ENCODE data around the gene SPINDOC. TPM values are rescaled to one million over a fixed set of nuclear protein-coding genes. Genes with fewer than 3 reads are reported as not detected.
A peak's percentile ranks its signal among the peaks of the same experiment; 100 is the strongest.

The SPINDOC gene
- total and polyA plus RNA-seq, 2 donors from 2014 or later = 10.9 to 14.2 TPM

DNA sequence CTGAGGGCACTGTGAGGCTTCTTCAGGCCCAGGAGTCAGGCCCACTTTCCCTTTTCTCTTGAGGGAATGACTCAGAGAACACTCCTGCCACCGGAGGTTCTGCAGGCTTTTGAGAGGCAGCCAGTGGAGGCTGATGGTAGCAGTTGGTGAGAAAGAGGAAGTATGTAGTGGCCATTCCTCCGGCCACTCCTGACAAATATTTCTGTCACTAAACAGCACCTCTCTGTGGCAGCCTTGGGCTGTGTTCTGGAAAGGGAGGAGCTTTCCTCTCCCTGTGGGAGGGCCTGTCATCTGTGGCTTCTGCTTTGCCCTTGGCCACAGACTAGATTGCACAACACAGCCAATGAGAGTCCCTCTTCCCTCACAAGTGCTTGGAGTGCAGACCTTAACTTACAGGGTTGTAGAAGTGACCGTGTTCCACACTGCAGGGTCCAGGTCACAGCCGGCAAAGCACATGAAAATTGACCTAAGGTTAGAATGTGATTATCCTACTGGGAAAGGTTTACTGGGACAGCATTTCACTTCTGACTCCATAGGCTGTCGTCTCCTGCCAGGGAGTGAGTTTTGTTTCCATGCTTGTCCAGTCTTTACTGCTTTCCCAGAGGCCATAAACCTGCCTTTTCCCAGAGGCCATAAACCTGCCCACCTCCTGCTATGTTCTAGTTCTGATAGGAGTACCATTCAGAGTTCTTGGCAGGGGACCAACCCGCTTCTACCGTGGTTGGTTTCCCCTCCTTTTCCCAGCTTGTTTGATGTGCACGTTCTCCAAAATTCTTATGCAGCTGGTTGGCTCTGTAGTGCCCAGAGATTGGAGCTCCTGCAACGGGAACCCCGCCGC lies 58.9 kb downstream of the SPINDOC start:
- Histone ChIP-seq H3K4me1 (ENCODE audit: control insufficient read depth in 2 of 3, insufficient read depth in 2 of 3, low read depth in 1 of 3, low read length in 3 of 3) (peaks cover 5 to 52% (median 43%) of the 10 kb centered on the region in 3 donors), H3K4me3 (ENCODE audit: low read length in 3 of 3) (peak overlapping the region; percentile 2 to 13 (median 7)), H3K27ac (ENCODE audit: low read depth in 2 of 2, low read length in 2 of 2) (peak overlapping the region; percentile 53 to 71), H3K9ac (ENCODE audit: low read length in 3 of 3) (peak overlapping the region in 1 of 3 donors; percentile 5), H3K36me3 (ENCODE audit: control insufficient read depth in 2 of 3, insufficient read depth in 3 of 3, low read length in 3 of 3) (no peaks in the 10 kb centered on the region), H3K27me3 (ENCODE audit: control insufficient read depth, insufficient read depth, low read length) (no peaks in the 10 kb centered on the region), H3K9me3 (ENCODE audit: control insufficient read depth in 2 of 3, insufficient read depth in 1 of 3, low read length in 3 of 3) (no peaks in the 10 kb centered on the region)
- peak; percentile 79 to 92 (median 86) for DNase-seq
- intact Hi-C loops (cut with DNase I) = no loop called here
- peak; percentile 59 for FAIRE-seq
- TF ChIP-seq, protein P1, sequence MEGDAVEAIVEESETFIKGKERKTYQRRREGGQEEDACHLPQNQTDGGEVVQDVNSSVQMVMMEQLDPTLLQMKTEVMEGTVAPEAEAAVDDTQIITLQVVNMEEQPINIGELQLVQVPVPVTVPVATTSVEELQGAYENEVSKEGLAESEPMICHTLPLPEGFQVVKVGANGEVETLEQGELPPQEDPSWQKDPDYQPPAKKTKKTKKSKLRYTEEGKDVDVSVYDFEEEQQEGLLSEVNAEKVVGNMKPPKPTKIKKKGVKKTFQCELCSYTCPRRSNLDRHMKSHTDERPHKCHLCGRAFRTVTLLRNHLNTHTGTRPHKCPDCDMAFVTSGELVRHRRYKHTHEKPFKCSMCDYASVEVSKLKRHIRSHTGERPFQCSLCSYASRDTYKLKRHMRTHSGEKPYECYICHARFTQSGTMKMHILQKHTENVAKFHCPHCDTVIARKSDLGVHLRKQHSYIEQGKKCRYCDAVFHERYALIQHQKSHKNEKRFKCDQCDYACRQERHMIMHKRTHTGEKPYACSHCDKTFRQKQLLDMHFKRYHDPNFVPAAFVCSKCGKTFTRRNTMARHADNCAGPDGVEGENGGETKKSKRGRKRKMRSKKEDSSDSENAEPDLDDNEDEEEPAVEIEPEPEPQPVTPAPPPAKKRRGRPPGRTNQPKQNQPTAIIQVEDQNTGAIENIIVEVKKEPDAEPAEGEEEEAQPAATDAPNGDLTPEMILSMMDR (IDR thresholded peaks at IDR 0.05; ENCODE audit: borderline replicate concordance, extremely low read depth, insufficient read depth) = peak; percentile 59

DNA sequence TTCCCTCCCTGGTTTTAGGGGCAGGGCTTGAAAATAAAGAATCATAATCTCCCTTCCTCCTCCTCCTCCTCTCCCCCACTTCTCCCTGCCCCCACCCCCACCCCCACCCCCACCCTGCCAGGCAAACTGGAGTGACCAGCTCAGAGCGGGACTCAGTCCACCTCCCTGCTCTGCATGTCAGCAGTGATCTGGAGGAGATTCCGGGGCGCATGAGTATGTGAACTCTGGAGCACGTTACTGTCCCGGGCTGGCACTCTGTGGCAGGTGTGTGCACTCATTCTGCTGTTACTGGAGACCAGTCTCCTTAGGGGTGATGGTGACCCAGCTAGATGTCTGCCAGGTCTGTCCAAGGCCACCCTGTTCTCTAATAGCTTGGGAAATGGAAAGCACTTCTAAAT lies 59.5 kb downstream of the SPINDOC start:
- Histone ChIP-seq H3K27ac (ENCODE audit: low read depth in 2 of 2, low read length in 2 of 2) (peak overlapping the region in 1 of 2 donors; percentile 71), H3K27me3 (ENCODE audit: control insufficient read depth, insufficient read depth, low read length) (no peaks in the 10 kb centered on the region), H3K4me3 (ENCODE audit: low read length in 3 of 3) (no peak overlapping the region), H3K9ac (ENCODE audit: low read length in 3 of 3) (no peak overlapping the region), H3K36me3 (ENCODE audit: control insufficient read depth in 2 of 3, insufficient read depth in 3 of 3, low read length in 3 of 3) (no peaks in the 10 kb centered on the region), H3K9me3 (ENCODE audit: control insufficient read depth in 2 of 3, insufficient read depth in 1 of 3, low read length in 3 of 3) (no peaks in the 10 kb centered on the region), H3K4me1 (ENCODE audit: control insufficient read depth in 2 of 3, insufficient read depth in 2 of 3, low read depth in 1 of 3, low read length in 3 of 3) (peaks cover 5 to 53% (median 43%) of the 10 kb centered on the region in 3 donors)
- TF ChIP-seq, protein P1 (IDR thresholded peaks at IDR 0.05; ENCODE audit: borderline replicate concordance, extremely low read depth, insufficient read depth) = no peak
- DNase-seq (peak in 1 of 5 donors; percentile 55), FAIRE-seq (no peak)
- intact Hi-C loops (cut with DNase I) = no loop called here

DNA sequence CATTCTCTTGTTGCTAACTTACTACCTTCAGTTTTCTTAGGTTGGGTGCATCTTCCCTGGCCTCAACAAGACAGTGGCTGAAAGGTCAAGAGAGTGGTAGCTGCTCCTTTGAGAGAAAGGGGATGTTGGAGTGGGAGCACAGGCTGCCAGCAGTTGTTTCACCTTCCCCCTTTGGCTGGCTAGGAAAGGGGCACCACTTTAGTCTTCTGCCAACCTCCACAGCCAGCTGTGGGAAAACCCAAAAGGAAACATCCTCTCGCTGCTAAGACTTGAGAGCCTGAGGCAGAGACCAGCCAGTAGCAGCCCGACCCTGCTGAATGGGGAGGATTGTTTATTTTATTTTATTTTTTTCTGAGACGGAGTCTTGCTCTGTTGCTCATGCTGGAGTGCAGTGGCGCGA lies 60.1 kb downstream of the SPINDOC start:
- Histone ChIP-seq H3K9ac (ENCODE audit: low read length in 3 of 3) (peak overlapping the region in 1 of 3 donors; percentile 17), H3K27me3 (ENCODE audit: control insufficient read depth, insufficient read depth, low read length) (no peaks in the 10 kb centered on the region), H3K4me1 (ENCODE audit: control insufficient read depth in 2 of 3, insufficient read depth in 2 of 3, low read depth in 1 of 3, low read length in 3 of 3) (peaks cover 5 to 53% (median 42%) of the 10 kb centered on the region in 3 donors), H3K4me3 (ENCODE audit: low read length in 3 of 3) (no peak overlapping the region), H3K9me3 (ENCODE audit: control insufficient read depth in 2 of 3, insufficient read depth in 1 of 3, low read length in 3 of 3) (no peaks in the 10 kb centered on the region), H3K27ac (ENCODE audit: low read depth in 2 of 2, low read length in 2 of 2) (peak overlapping the region in 1 of 2 donors; percentile 52), H3K36me3 (ENCODE audit: control insufficient read depth in 2 of 3, insufficient read depth in 3 of 3, low read length in 3 of 3) (no peaks in the 10 kb centered on the region)
- intact Hi-C loops (cut with DNase I) = no loop called here
- TF ChIP-seq, protein P1 (IDR thresholded peaks at IDR 0.05; ENCODE audit: borderline replicate concordance, extremely low read depth, insufficient read depth) = no peak
- FAIRE-seq = no peak
- no peak for DNase-seq
